ENCODE measurements around the gene LIMA1.

- TF ChIP-seq, protein P1, sequence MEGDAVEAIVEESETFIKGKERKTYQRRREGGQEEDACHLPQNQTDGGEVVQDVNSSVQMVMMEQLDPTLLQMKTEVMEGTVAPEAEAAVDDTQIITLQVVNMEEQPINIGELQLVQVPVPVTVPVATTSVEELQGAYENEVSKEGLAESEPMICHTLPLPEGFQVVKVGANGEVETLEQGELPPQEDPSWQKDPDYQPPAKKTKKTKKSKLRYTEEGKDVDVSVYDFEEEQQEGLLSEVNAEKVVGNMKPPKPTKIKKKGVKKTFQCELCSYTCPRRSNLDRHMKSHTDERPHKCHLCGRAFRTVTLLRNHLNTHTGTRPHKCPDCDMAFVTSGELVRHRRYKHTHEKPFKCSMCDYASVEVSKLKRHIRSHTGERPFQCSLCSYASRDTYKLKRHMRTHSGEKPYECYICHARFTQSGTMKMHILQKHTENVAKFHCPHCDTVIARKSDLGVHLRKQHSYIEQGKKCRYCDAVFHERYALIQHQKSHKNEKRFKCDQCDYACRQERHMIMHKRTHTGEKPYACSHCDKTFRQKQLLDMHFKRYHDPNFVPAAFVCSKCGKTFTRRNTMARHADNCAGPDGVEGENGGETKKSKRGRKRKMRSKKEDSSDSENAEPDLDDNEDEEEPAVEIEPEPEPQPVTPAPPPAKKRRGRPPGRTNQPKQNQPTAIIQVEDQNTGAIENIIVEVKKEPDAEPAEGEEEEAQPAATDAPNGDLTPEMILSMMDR (IDR thresholded peaks at IDR 0.05), result no peak
- no peak for TF ChIP-seq POLR2A (IDR thresholded peaks at IDR 0.05)
These were observed 34.9 kb downstream of the LIMA1 start for GRCh38 chr12:50248411-50248810.

Data from body of pancreas (tissue), 4 donors.